Measurements from ENCODE around the gene EARS2. TPM values are rescaled to one million over a fixed set of nuclear protein-coding genes. Genes with fewer than 3 reads are reported as not detected.
A peak's percentile ranks its signal among the peaks of the same experiment; 100 is the strongest.

Gene EARS2
- total and polyA plus RNA-seq, 9 of the 15 experiments (the other 6 are each of a cell fraction or from before 2014, with no cell fraction given): 17.6 to 58.6 (median 36.3) TPM

DNA sequence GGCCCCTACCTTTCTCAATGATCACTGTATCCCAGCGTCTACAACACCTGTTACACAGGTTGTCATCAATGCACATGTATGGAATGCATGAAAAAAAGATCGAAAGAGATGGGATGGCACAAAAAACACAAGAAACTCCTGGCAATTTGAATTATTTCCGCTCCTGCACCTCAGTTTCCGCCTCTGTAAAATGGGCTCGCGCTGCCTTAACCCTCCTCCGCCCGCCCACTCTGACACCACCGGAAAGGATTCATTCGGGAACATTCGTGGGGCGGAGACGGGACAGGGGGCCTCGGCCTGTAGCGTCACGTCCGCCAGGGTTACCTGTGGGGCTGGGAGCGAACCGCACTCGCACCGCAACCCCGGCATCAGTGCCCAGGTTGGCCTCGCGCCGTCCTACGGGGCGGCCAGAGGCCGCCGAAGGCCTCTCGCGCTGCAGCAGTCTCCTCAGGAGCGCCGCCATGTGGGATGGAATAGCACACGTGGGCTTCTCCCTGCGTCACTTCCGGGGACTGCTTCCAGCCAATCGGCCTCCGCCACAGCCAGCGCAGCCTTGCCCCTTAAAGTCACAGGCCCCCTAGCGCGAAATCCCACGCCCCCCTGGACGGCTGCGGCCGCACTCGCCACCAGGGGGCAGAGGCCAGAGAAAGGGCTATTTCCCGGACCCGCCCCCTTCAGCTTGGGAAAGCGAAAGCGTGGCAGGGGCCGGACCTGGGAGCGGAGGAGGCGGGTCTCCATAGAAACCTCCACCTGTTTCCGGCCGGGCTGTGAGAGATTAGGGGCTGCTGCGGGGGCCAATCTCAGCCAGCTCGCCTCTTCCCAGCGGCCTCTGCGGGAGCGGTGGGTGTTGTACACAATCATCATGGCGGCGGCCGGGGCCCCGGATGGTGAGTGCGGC is at the start of gene EARS2, which contains the start of gene UBFD1 (continued):
- TF ChIP-seq, protein P1, sequence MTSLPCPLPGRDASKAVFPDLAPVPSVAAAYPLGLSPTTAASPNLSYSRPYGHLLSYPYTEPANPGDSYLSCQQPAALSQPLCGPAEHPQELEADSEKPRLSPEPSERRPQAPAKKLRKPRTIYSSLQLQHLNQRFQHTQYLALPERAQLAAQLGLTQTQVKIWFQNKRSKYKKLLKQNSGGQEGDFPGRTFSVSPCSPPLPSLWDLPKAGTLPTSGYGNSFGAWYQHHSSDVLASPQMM (CRISPR knock-in tag; IDR thresholded peaks at IDR 0.05): no peak
- no peak for TF ChIP-seq ZNF282 (CRISPR knock-in tag; IDR thresholded peaks at IDR 0.05)
- no peak for TF ChIP-seq ARID2 (IDR thresholded peaks at IDR 0.05)
- no peak for TF ChIP-seq MTF1 (CRISPR knock-in tag; IDR thresholded peaks at IDR 0.05; ENCODE audit: borderline replicate concordance)
- TF ChIP-seq BDP1 (IDR thresholded peaks at IDR 0.05; ENCODE audit: insufficient read depth, insufficient read length): no peak
- no peak for TF ChIP-seq CLOCK (CRISPR knock-in tag; IDR thresholded peaks at IDR 0.05; ENCODE audit: borderline replicate concordance)
- no peak for TF ChIP-seq DIDO1 (tag; IDR thresholded peaks at IDR 0.05; ENCODE audit: low read depth)
- no peak for TF ChIP-seq HDAC8 (tag; IDR thresholded peaks at IDR 0.05)
- TF ChIP-seq TAL1 (IDR thresholded peaks at IDR 0.05): peak; percentile 44; the same call in 1 of the 2 replicates
- TF ChIP-seq JUN (IDR thresholded peaks at IDR 0.05; ENCODE audit: borderline replicate concordance, low read depth, low read length): peak; percentile 55; the same call in 1 of the 2 replicates
- no peak; the same call in 1 of the 2 replicates for TF ChIP-seq JUN (CRISPR knock-in tag; IDR thresholded peaks at IDR 0.05; ENCODE audit: borderline replicate concordance)
- no peak for TF ChIP-seq ZNF408 (CRISPR knock-in tag; IDR thresholded peaks at IDR 0.05; ENCODE audit: low read depth)
- TF ChIP-seq SPI1 (IDR thresholded peaks at IDR 0.05; ENCODE audit: borderline replicate concordance, low read depth, low read length): no peak
- no peak for TF ChIP-seq ZC3H4 (CRISPR knock-in tag; IDR thresholded peaks at IDR 0.05; ENCODE audit: borderline replicate concordance)
- TF ChIP-seq ZNF589 (CRISPR knock-in tag; IDR thresholded peaks at IDR 0.05; ENCODE audit: low read depth): no peak
- TF ChIP-seq, protein P2, sequence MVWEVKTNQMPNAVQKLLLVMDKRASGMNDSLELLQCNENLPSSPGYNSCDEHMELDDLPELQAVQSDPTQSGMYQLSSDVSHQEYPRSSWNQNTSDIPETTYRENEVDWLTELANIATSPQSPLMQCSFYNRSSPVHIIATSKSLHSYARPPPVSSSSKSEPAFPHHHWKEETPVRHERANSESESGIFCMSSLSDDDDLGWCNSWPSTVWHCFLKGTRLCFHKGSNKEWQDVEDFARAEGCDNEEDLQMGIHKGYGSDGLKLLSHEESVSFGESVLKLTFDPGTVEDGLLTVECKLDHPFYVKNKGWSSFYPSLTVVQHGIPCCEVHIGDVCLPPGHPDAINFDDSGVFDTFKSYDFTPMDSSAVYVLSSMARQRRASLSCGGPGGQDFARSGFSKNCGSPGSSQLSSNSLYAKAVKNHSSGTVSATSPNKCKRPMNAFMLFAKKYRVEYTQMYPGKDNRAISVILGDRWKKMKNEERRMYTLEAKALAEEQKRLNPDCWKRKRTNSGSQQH (CRISPR knock-in tag; IDR thresholded peaks at IDR 0.05): peak; percentile 67; the same call in 1 of the 2 replicates
- TF ChIP-seq ESRRB (CRISPR knock-in tag; IDR thresholded peaks at IDR 0.05; ENCODE audit: borderline replicate concordance): no peak
- no peak for TF ChIP-seq ZNF778 (CRISPR knock-in tag; IDR thresholded peaks at IDR 0.05)
- peak; percentile 61; the same call in 1 of the 2 replicates for TF ChIP-seq SMAD3 (CRISPR knock-in tag; conservative IDR thresholded peaks at IDR 0.05)
- no peak for TF ChIP-seq POLR3A (IDR thresholded peaks at IDR 0.05; ENCODE audit: borderline replicate concordance, extremely low read depth, insufficient read depth, insufficient read length)
- TF ChIP-seq MAX (CRISPR knock-in tag; IDR thresholded peaks at IDR 0.05): peak; percentile 98
- TF ChIP-seq ZNF830 (CRISPR knock-in tag; IDR thresholded peaks at IDR 0.05): no peak
- TF ChIP-seq THAP7 (CRISPR knock-in tag; IDR thresholded peaks at IDR 0.05): no peak
